HG03095 (cell line): ENCODE measurements around the gene LRTM1.

Experiments
- ATAC-seq: cut with Tn5 transposase; IDR thresholded peaks from one replicate; pipeline ENCODE4 v1.9.1; 2021; ENCODE audit warnings: moderate library complexity; ENCODE audit not compliant: unreplicated experiment

Gene LRTM1

GRCh38 chr3:54941690-54942362 lies 14.0 kb upstream of the LRTM1 start:
- no peak for ATAC-seq

GRCh38 chr3:54940971-54941370 lies 13.1 kb upstream of the LRTM1 start:
- ATAC-seq: no peak

DNA sequence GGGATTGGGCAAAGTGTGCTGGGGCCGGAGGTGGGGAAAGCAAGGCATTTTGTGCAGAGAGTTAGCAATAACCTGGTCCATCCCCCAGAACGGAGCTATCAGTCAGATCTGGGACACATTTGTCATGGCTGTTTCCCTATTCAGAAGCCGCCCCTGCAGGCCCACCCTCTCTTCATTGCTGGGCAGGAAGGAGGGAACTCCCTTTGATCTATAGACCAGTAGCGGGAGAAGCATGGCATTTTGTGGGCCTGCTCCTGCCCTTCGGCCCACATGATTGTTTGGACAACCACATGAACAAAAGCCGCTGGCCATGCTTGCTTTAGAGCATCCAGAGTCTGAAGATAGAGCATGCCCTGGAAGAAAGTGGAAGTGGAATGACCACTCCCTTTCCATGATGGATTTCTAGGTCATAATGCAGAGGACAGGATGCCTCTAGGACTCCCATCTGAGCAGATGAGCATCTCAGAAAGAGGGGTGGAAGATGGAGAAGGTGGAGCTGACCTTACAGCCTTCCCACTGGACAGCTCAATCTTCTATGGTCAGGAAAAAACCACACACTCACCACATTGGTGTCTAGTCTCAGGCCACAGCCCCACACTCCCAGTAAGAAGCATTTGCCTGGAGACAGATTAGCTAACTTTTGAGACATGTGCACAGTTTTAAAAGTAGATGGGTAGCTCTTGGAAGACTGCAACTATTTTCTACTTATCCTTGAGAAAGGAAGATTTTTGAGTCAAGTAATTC lies 11.9 kb upstream of the LRTM1 start:
- ATAC-seq: no peak

DNA sequence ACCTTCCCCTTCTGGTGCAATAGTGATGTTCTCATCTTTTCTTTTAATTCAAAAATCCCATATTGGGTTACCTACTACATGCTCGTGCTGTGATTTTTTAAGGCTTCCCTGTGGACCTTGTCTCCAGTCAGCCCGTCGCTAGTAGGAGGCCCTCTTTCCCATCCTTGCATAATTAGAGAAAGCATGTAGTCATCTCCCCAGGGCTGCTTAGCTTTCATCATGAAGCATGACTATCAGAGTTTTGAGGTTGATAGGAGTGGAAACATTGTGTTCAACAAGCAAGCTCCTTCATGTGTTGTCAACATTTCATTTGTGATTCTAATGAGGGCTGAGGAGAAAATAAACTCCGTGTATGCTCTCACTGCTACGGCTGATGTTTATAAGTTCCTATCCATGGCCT lies 8.7 kb upstream of the LRTM1 start:
- no peak for ATAC-seq

GRCh38 chr3:54935869-54936268 lies 8.0 kb upstream of the LRTM1 start:
- no peak for ATAC-seq

DNA sequence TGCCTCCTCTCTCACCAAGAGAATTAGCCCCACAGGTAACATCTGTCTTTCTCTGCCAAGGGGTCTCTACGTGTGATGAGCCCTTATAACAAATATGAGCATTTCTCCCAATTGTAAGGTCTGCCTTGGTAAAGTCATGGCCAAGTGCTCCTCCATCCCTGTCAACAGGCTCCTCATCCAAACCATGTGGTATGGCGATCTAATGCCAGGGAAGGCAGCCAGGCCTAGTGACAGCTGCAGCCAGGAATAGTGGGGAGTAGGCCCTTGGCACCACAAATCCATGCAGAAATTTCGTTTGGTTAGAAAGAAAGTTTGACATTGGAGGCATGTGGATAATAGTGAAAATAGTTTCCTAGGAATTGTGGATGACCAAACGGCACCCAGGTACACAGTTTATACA lies 4.7 kb upstream of the LRTM1 start:
- ATAC-seq: no peak

DNA sequence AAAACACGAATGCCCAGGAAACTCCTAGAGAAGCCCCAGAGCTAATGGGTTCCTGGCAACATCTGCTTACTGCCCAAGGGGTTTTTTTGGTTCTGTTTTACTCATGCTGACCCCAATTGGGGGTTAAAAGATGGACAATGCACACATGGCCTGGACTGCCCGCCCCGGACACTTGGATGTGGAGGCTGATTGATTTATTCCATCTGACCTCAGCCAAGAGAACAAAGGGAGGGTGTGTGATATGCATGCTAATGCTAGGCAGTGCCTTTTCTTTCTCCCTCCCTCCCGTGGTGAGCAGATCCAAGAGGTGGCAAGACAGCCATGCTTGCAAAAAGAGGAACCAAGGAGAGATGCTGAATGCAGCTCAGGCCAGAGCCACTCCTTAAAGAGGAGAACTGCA lies 3.3 kb upstream of the LRTM1 start:
- ATAC-seq: no peak

DNA sequence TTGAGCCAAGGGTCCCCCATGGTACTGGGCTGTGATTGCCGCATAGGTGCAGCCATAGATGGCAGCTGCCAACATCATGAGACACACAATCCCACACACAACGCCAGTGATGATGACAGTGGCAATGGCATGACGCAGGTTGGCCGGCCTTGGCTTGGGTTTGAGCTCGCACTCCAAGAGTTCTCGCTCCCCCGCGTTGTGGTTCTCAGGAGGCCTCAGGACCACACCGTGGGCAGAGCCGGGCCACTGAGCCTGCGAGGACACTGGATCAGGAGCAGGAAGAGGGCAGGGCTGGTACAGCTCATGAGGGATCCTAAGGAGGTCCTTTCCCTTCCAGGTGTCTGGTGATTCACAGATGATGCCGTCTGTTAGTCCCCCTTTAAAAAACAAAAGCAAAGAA lies 9.3 kb downstream of the LRTM1 start:
- no peak for ATAC-seq

GRCh38 chr3:54917862-54918261 lies 10.0 kb downstream of the LRTM1 start:
- ATAC-seq: no peak

- ATAC-seq: no peak
These were observed 10.7 kb downstream of the LRTM1 start for GRCh38 chr3:54917174-54917573.

GRCh38 chr3:54916732-54917131 lies 11.1 kb downstream of the LRTM1 start:
- no peak for ATAC-seq

GRCh38 chr3:54915976-54916375 lies 11.9 kb downstream of the LRTM1 start:
- no peak for ATAC-seq

GRCh38 chr3:54915181-54915580 lies 12.7 kb downstream of the LRTM1 start:
- no peak for ATAC-seq

DNA sequence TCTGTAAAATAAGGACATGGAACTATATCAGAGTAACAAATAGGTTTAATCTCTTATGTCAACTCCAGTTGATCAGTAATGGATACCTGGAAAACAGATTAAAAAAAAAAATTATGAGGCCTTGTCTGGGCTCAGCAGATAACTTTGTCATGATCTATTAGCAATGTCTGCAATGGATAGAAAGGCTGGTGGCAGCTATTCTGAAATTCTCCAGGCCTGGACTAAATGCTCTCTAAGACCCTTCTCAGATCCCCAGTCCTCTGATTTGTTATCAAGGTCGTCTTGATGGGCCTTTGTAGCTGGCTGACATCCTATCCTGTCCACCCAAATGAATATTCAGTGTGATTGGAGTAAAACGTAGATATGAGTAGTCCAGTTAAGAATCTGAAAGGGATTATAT lies 13.7 kb downstream of the LRTM1 start:
- no peak for ATAC-seq

- ATAC-seq: no peak
These were observed 18.7 kb downstream of the LRTM1 start for GRCh38 chr3:54909191-54909590.

- no peak for ATAC-seq
These were observed 21.1 kb downstream of the LRTM1 start for GRCh38 chr3:54906763-54907162.

DNA sequence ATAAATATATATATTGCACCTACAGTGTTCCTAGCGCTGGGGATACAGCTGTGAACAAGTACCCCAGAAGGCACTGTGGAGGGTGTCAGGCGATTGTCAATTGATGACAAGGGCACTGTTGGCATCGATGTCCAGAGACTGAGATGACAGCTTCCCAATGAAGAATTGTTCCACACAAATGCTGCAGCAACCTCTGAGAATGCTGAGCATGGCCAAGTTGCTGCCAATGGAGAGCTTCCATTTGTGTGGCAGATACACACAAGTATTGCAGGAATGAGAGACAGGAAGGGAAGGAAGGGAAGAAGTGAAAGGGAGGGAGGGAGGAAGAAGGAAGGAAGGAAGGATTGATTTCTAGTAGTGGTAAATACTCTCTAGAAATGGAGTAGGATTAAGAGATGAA lies 21.9 kb downstream of the LRTM1 start:
- ATAC-seq: no peak

- no peak for ATAC-seq
These were observed 22.5 kb downstream of the LRTM1 start for GRCh38 chr3:54905261-54905888.

GRCh38 chr3:54901906-54902685 lies 25.8 kb downstream of the LRTM1 start:
- ATAC-seq: no peak

DNA sequence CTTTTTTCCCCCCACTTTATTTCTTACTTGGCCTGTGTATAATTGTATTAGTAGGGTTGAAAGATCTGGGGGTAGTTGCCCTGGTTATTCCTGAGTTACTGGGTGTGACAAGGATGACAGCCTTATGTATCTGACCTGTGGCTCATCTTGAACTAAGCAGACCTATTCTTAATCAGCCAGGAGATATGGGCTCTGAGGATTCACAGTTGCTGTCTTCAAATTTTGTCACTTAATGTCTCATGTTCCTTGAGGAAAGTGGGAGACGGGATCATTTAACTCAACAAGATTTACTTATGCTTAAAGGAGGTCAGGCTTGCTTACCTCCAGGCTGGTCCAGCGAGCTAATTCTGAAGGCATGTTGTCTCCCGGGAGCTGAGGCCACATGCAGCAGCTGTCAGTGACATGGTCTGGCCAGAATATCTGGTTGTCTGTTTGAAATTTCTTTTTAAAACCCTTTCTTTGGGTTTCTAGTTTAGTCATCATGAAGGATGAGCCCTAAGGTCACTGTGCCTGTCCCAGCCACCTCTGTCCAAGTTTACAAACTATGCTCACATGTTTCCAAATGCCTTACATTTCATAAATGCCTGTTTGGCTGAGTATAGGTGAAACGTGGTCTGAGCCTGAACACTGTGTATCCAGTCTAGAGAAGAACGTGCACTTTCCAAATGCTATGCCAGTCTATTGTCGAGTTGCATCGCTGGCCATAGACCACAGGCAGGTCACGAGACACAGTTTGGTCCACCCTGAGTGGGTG lies 26.8 kb downstream of the LRTM1 start:
- no peak for ATAC-seq

DNA sequence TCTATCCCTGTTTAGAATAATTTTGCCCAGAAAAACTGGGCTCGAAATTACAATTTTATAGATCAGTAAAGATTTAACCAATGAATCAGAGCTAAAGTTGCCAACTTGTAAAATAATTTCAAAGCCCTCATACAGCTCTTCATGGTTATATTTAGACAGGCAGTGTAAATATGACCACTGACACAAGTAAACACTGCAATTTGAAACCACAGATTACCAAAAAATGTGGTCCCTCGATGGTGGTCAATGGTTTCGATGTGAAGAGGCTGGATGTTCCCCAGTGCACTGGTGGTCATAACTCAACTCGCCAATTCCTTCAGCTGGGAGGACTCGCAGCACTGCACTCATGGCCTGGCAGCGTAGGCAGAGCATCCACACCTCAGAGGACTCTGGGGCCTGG lies 28.6 kb downstream of the LRTM1 start:
- no peak for ATAC-seq
